HepG2 (cell line): ENCODE measurements around the gene ITGB2. TPM values are rescaled to one million over a fixed set of nuclear protein-coding genes. Genes with fewer than 3 reads are reported as not detected.

Source experiments
- CEBPB ChIP-seq: IDR thresholded peaks from 2 replicates; pipeline ENCODE4 v1.6.1; 2011; ENCODE audit warnings: low read depth, low read length, improper control_type of control experiment, borderline replicate concordance
- DMTF1 ChIP-seq: sonication (generic); formaldehyde crosslinking; IDR thresholded peaks from 2 replicates; pipeline ENCODE4 v1.4.0; 2020; ENCODE audit warnings: mild to moderate bottlenecking, missing genetic modification reagents
- FOXP1 ChIP-seq, 2 experiments: fragments of 450-650 bp in 1 of 2; IDR thresholded peaks; 2 replicates each; pipeline ENCODE4 v1.6.1; 2017 to 2018; ENCODE audit warnings: antibody characterized with exemption in 1 of 2
- GATA4 ChIP-seq: sonication (generic); IDR thresholded peaks from 2 replicates; pipeline ENCODE4 v1.6.1; 2016; ENCODE audit warnings: antibody characterized with exemption, low read depth, borderline replicate concordance
- HOMEZ ChIP-seq: IDR thresholded peaks from 2 replicates; pipeline ENCODE4 v1.6.1; 2016; ENCODE audit warnings: low read depth
- KDM5B ChIP-seq: sonication (generic); formaldehyde crosslinking; IDR thresholded peaks from 2 replicates; pipeline ENCODE4 v1.4.0; 2020; ENCODE audit warnings: missing genetic modification reagents, mild to moderate bottlenecking, borderline replicate concordance
- MXI1 ChIP-seq: IDR thresholded peaks from 3 replicates; pipeline ENCODE4 v1.6.1; 2012; ENCODE audit warnings: low read depth, low read length, inconsistent platforms, borderline replicate concordance
- PBX3 ChIP-seq: sonication (generic); formaldehyde crosslinking; IDR thresholded peaks from 2 replicates; pipeline ENCODE4 v1.8.1; 2023; ENCODE audit warnings: missing genetic modification reagents, inconsistent platforms, borderline replicate concordance
- SALL2 ChIP-seq: sonication (generic); formaldehyde crosslinking; IDR thresholded peaks from 2 replicates; pipeline ENCODE4 v1.8.1; 2023; ENCODE audit warnings: mild to moderate bottlenecking, missing genetic modification reagents, inconsistent platforms
- SNAPC4 ChIP-seq: sonication (generic); formaldehyde crosslinking; IDR thresholded peaks from 2 replicates; pipeline ENCODE4 v1.4.0; 2020; ENCODE audit warnings: mild to moderate bottlenecking, missing genetic modification reagents
- U2AF2 ChIP-seq: fragments of 200-400 bp; formaldehyde crosslinking; IDR thresholded peaks from 2 replicates; pipeline ENCODE4 v1.6.1; 2017; ENCODE audit warnings: low read depth, mild to moderate bottlenecking, low read length
- ZNF784 ChIP-seq: sonication (generic); formaldehyde crosslinking; IDR thresholded peaks from 2 replicates; pipeline ENCODE4 v1.5.1; 2020; ENCODE audit warnings: missing genetic modification reagents, mild to moderate bottlenecking, borderline replicate concordance
- ZSCAN29 ChIP-seq: sonication (generic); formaldehyde crosslinking; conservative IDR thresholded peaks from 2 replicates; pipeline ENCODE4 v1.4.0; 2020; ENCODE audit warnings: mild to moderate bottlenecking, missing genetic modification reagents
- ZSCAN9 ChIP-seq: IDR thresholded peaks from 2 replicates; pipeline ENCODE4 v1.6.1; 2016; ENCODE audit warnings: borderline replicate concordance
- polyA plus RNA-seq, 8 experiments: library from polyadenylated mRNA; depleted of rRNA in 3 of 8; stranded (reverse) in 7 of 8; unstranded in 1 of 8; fragments of >200 nt; fragmentation: Illumina TruSeq in 4 of 8; extraction: Trizol in 4 of 8; gene quantifications; 2 replicates each; pipeline versions ENCODE4 v1.2.1 to v1.2.3, GENCODE V29; 2011 to 2016; ENCODE audit warnings: low read depth in 4 of 8, missing spikeins in 1 of 8, mixed read lengths in 1 of 8; ENCODE audit not compliant: insufficient read depth in 1 of 8
- total RNA-seq, 5 experiments: library from RNA; depleted of rRNA; stranded (reverse); fragments of >200 nt; fragmentation: Illumina TruSeq; extraction: Trizol; gene quantifications; 2 replicates each; pipeline ENCODE4 v1.2.3, GENCODE V29; 2016; ENCODE audit warnings: low read depth in 1 of 5

Gene ITGB2
- total and polyA plus RNA-seq, 2 of the 13 experiments (the other 11 are each of a cell fraction or from before 2014, with no cell fraction given): 4.2 to 18.0 TPM

- peak; percentile 73; the same call in 1 of the 2 replicates for TF ChIP-seq GATA4
- TF ChIP-seq FOXP1 (IDR thresholded peaks at IDR 0.05): no peak
- 0 out of 2 replicates have a peak, but pooled peaks have one; percentile 36 for TF ChIP-seq FOXP1 (CRISPR knock-in tag; IDR thresholded peaks at IDR 0.05)
- no peak for TF ChIP-seq PBX3
- no peak for TF ChIP-seq SNAPC4 (CRISPR knock-in tag)
- TF ChIP-seq ZSCAN29 (CRISPR knock-in tag): no peak
- no peak for TF ChIP-seq SALL2
- TF ChIP-seq DMTF1 (CRISPR knock-in tag): no peak
- TF ChIP-seq ZSCAN9 (CRISPR knock-in tag): 0 out of 2 replicates have a peak, but pooled peaks have one; percentile 21
- TF ChIP-seq U2AF2: no peak
- TF ChIP-seq ZNF784 (CRISPR knock-in tag): 0 out of 2 replicates have a peak, but pooled peaks have one; percentile 36
- TF ChIP-seq MXI1: peak; percentile 37; the same call in 1 of the 3 replicates
- peak; percentile 70; the same call in 1 of the 2 replicates for TF ChIP-seq HOMEZ (CRISPR knock-in tag)
- no peak for TF ChIP-seq KDM5B
- TF ChIP-seq CEBPB: peak; percentile 82
These were observed 42.4 kb downstream of the ITGB2 start (continued) for GRCh38 chr21:44878053-44878982.
